Measurements from ENCODE around the gene KIAA1671. TPM values are rescaled to one million over a fixed set of nuclear protein-coding genes. Genes with fewer than 3 reads are reported as not detected.

The KIAA1671 gene
- total and polyA plus RNA-seq, 4 donors = 21.7 to 55.2 (median 25.8) TPM

GRCh38 chr22:25019427-25020184 lies 67.1 kb downstream of the KIAA1671 start:
- H3K27ac ChIP-seq (ENCODE audit: low read depth, low read length) = no peak overlapping the region
- WGBS (ENCODE audit: insufficient coverage) = no CpG with 5 or more reads among the region's 1 CpG
- H3K4me3 ChIP-seq (ENCODE audit: low read depth, low read length) = no peak overlapping the region
- peaks cover 4% of the 10 kb centered on the region for H3K36me3 ChIP-seq (ENCODE audit: control insufficient read depth, insufficient read depth, low read length)
- H3K9me3 ChIP-seq (ENCODE audit: control insufficient read depth, insufficient read depth, low read length) = no peaks in the 10 kb centered on the region
- DNase-seq (ENCODE audit: low read depth in 4 of 6, low spot score in 6 of 6) = no peak
- no peaks in the 10 kb centered on the region for H3K27me3 ChIP-seq (ENCODE audit: control insufficient read depth, insufficient read depth, low read length)
- H3K4me1 ChIP-seq (ENCODE audit: control insufficient read depth, insufficient read depth, low read length) = peaks cover 14% of the 10 kb centered on the region

- Histone ChIP-seq H3K36me3 (ENCODE audit: control insufficient read depth, insufficient read depth, low read length) (peaks cover 1% of the 10 kb centered on the region), H3K27me3 (ENCODE audit: control insufficient read depth, insufficient read depth, low read length) (no peaks in the 10 kb centered on the region), H3K9me3 (ENCODE audit: control insufficient read depth, insufficient read depth, low read length) (no peaks in the 10 kb centered on the region), H3K4me3 (ENCODE audit: low read depth, low read length) (no peak overlapping the region), H3K27ac (ENCODE audit: low read depth, low read length) (no peak overlapping the region), H3K4me1 (ENCODE audit: control insufficient read depth, insufficient read depth, low read length) (peaks cover 22% of the 10 kb centered on the region)
- DNase-seq (ENCODE audit: low read depth in 4 of 6, low spot score in 6 of 6) = no peak
- WGBS (ENCODE audit: insufficient coverage) = 85% methylated on average over 3 of the region's 3 CpGs
These were observed 68.9 kb downstream of the KIAA1671 start for GRCh38 chr22:25021409-25021808.

GRCh38 chr22:25021976-25022711 lies 69.6 kb downstream of the KIAA1671 start:
- H3K4me3 ChIP-seq (ENCODE audit: low read depth, low read length) = no peak overlapping the region
- WGBS (ENCODE audit: insufficient coverage) = 73% methylated on average over 10 of the region's 11 CpGs
- H3K9me3 ChIP-seq (ENCODE audit: control insufficient read depth, insufficient read depth, low read length) = no peaks in the 10 kb centered on the region
- H3K4me1 ChIP-seq (ENCODE audit: control insufficient read depth, insufficient read depth, low read length) = peaks cover 22% of the 10 kb centered on the region
- H3K27me3 ChIP-seq (ENCODE audit: control insufficient read depth, insufficient read depth, low read length) = no peaks in the 10 kb centered on the region
- H3K36me3 ChIP-seq (ENCODE audit: control insufficient read depth, insufficient read depth, low read length) = no peaks in the 10 kb centered on the region
- peak in 2 of 6 donors; percentile 19 to 45 for DNase-seq (ENCODE audit: low read depth in 4 of 6, low spot score in 6 of 6)
- no peak overlapping the region for H3K27ac ChIP-seq (ENCODE audit: low read depth, low read length)

GRCh38 chr22:25023879-25024278 lies 71.4 kb downstream of the KIAA1671 start:
- Histone ChIP-seq H3K27ac (ENCODE audit: low read depth, low read length) (no peak overlapping the region), H3K27me3 (ENCODE audit: control insufficient read depth, insufficient read depth, low read length) (no peaks in the 10 kb centered on the region), H3K4me3 (ENCODE audit: low read depth, low read length) (no peak overlapping the region), H3K36me3 (ENCODE audit: control insufficient read depth, insufficient read depth, low read length) (peaks cover 11% of the 10 kb centered on the region), H3K9me3 (ENCODE audit: control insufficient read depth, insufficient read depth, low read length) (no peaks in the 10 kb centered on the region), H3K4me1 (ENCODE audit: control insufficient read depth, insufficient read depth, low read length) (peaks cover 32% of the 10 kb centered on the region)
- DNase-seq (ENCODE audit: low read depth in 4 of 6, low spot score in 6 of 6) = no peak
- no CpG with 5 or more reads among the region's 3 CpGs for WGBS (ENCODE audit: insufficient coverage)

GRCh38 chr22:25024895-25025294 lies 72.4 kb downstream of the KIAA1671 start:
- Histone ChIP-seq H3K9me3 (ENCODE audit: control insufficient read depth, insufficient read depth, low read length) (no peaks in the 10 kb centered on the region), H3K4me3 (ENCODE audit: low read depth, low read length) (no peak overlapping the region), H3K27me3 (ENCODE audit: control insufficient read depth, insufficient read depth, low read length) (no peaks in the 10 kb centered on the region), H3K27ac (ENCODE audit: low read depth, low read length) (peak overlapping the region; percentile 64), H3K36me3 (ENCODE audit: control insufficient read depth, insufficient read depth, low read length) (peaks cover 18% of the 10 kb centered on the region), H3K4me1 (ENCODE audit: control insufficient read depth, insufficient read depth, low read length) (peaks cover 35% of the 10 kb centered on the region)
- WGBS (ENCODE audit: insufficient coverage) = 94% methylated on average over 2 of the region's 3 CpGs
- DNase-seq (ENCODE audit: low read depth in 4 of 6, low spot score in 6 of 6) = no peak

- WGBS (ENCODE audit: insufficient coverage) = 67% methylated on average over 10 of the region's 12 CpGs
- Histone ChIP-seq H3K4me1 (ENCODE audit: control insufficient read depth, insufficient read depth, low read length) (peaks cover 32% of the 10 kb centered on the region), H3K27ac (ENCODE audit: low read depth, low read length) (peak overlapping the region; percentile 64), H3K27me3 (ENCODE audit: control insufficient read depth, insufficient read depth, low read length) (no peaks in the 10 kb centered on the region), H3K36me3 (ENCODE audit: control insufficient read depth, insufficient read depth, low read length) (peaks cover 18% of the 10 kb centered on the region), H3K4me3 (ENCODE audit: low read depth, low read length) (no peak overlapping the region), H3K9me3 (ENCODE audit: control insufficient read depth, insufficient read depth, low read length) (no peaks in the 10 kb centered on the region)
- DNase-seq (ENCODE audit: low read depth in 4 of 6, low spot score in 6 of 6) = peak in 1 of 6 donors; percentile 81
These were observed 73.2 kb downstream of the KIAA1671 start for GRCh38 chr22:25025491-25026400.

GRCh38 chr22:25027043-25027906 lies 74.8 kb downstream of the KIAA1671 start:
- Histone ChIP-seq H3K9me3 (ENCODE audit: control insufficient read depth, insufficient read depth, low read length) (no peaks in the 10 kb centered on the region), H3K4me1 (ENCODE audit: control insufficient read depth, insufficient read depth, low read length) (peaks cover 27% of the 10 kb centered on the region), H3K36me3 (ENCODE audit: control insufficient read depth, insufficient read depth, low read length) (peaks cover 18% of the 10 kb centered on the region), H3K27ac (ENCODE audit: low read depth, low read length) (peak overlapping the region; percentile 34), H3K27me3 (ENCODE audit: control insufficient read depth, insufficient read depth, low read length) (no peaks in the 10 kb centered on the region), H3K4me3 (ENCODE audit: low read depth, low read length) (no peak overlapping the region)
- whole genome bisulfite sequencing (ENCODE audit: insufficient coverage) = 87% methylated on average over 9 of the region's 11 CpGs
- DNase-seq (ENCODE audit: low read depth in 4 of 6, low spot score in 6 of 6) = no peak

GRCh38 chr22:25027959-25028840 lies 75.7 kb downstream of the KIAA1671 start:
- WGBS (ENCODE audit: insufficient coverage) = 78% methylated on average over 40 of the region's 45 CpGs
- Histone ChIP-seq H3K27ac (ENCODE audit: low read depth, low read length) (peak overlapping the region; percentile 19), H3K4me1 (ENCODE audit: control insufficient read depth, insufficient read depth, low read length) (peaks cover 27% of the 10 kb centered on the region), H3K9me3 (ENCODE audit: control insufficient read depth, insufficient read depth, low read length) (no peaks in the 10 kb centered on the region), H3K4me3 (ENCODE audit: low read depth, low read length) (no peak overlapping the region), H3K36me3 (ENCODE audit: control insufficient read depth, insufficient read depth, low read length) (peaks cover 18% of the 10 kb centered on the region), H3K27me3 (ENCODE audit: control insufficient read depth, insufficient read depth, low read length) (no peaks in the 10 kb centered on the region)
- DNase-seq (ENCODE audit: low read depth in 4 of 6, low spot score in 6 of 6) = no peak
